T1000 (cell line): ENCODE data around the gene LPGAT1.

Experiments
- DNase-seq: peaks from one replicate; lab custom pipeline; 2025; ENCODE audit warnings: mixed read lengths; lab: John Stamatoyannopoulos, UW

The LPGAT1 gene

GRCh38 chr1:211762206-211762605, 68.4 kb downstream of the LPGAT1 start:
- no peak for DNase-seq

- no peak for DNase-seq
Observed at GRCh38 chr1:211761400-211761799, 69.2 kb downstream of the LPGAT1 start.

GRCh38 chr1:211756471-211757020, 74.0 kb downstream of the LPGAT1 start:
- no peak for DNase-seq

- DNase-seq = no peak
Observed at GRCh38 chr1:211753649-211754251, 76.8 kb downstream of the LPGAT1 start.

GRCh38 chr1:211752951-211753486, 77.5 kb downstream of the LPGAT1 start:
- no peak for DNase-seq

GRCh38 chr1:211752317-211752716, 78.2 kb downstream of the LPGAT1 start:
- no peak for DNase-seq

- DNase-seq = no peak
Observed at GRCh38 chr1:211751438-211751837, 79.1 kb downstream of the LPGAT1 start.

GRCh38 chr1:211750599-211750998, 80.0 kb downstream of the LPGAT1 start:
- no peak for DNase-seq

- no peak for DNase-seq
Observed at GRCh38 chr1:211749251-211749650, 81.3 kb downstream of the LPGAT1 start.

- no peak for DNase-seq
Observed at GRCh38 chr1:211748810-211749209, 81.8 kb downstream of the LPGAT1 start.

- no peak for DNase-seq
Observed at GRCh38 chr1:211742889-211743529, 87.6 kb downstream of the LPGAT1 start.

- DNase-seq = no peak
Observed at GRCh38 chr1:211742272-211742671, 88.3 kb downstream of the LPGAT1 start.

GRCh38 chr1:211741788-211742187, 88.8 kb downstream of the LPGAT1 start:
- no peak for DNase-seq

GRCh38 chr1:211741116-211741515, 89.4 kb downstream of the LPGAT1 start:
- DNase-seq = no peak

GRCh38 chr1:211739671-211740411, 90.7 kb downstream of the LPGAT1 start:
- no peak for DNase-seq

- DNase-seq = no peak
Observed at GRCh38 chr1:211738691-211739301, 91.8 kb downstream of the LPGAT1 start.

- no peak for DNase-seq
Observed at GRCh38 chr1:211738096-211738690, 92.4 kb downstream of the LPGAT1 start.

GRCh38 chr1:211737115-211738035, 93.2 kb downstream of the LPGAT1 start:
- no peak for DNase-seq

- DNase-seq = no peak
Observed at GRCh38 chr1:211736351-211736915, 94.1 kb downstream of the LPGAT1 start.
